Lower leg skin (tissue), 3 donors: Measurements from ENCODE around the gene STARD13.

Experiments used
- POLR2A ChIP-seq, 2 donors: fragments of 450-650 bp; IDR thresholded peaks; one replicate each; pipeline ENCODE4 v1.6.1; 2016 to 2017; ENCODE audit warnings: antibody characterized with exemption in 2 of 2, mild to moderate bottlenecking in 1 of 2, moderate library complexity in 1 of 2
- TF ChIP-seq, protein P1 (sequence below), 3 donors: fragments of 450-650 bp; IDR thresholded peaks; one replicate each; pipeline ENCODE4 v1.5.1; 2016; ENCODE audit warnings: antibody characterized with exemption in 3 of 3, mild to moderate bottlenecking in 3 of 3, moderate library complexity in 2 of 3

DNA sequence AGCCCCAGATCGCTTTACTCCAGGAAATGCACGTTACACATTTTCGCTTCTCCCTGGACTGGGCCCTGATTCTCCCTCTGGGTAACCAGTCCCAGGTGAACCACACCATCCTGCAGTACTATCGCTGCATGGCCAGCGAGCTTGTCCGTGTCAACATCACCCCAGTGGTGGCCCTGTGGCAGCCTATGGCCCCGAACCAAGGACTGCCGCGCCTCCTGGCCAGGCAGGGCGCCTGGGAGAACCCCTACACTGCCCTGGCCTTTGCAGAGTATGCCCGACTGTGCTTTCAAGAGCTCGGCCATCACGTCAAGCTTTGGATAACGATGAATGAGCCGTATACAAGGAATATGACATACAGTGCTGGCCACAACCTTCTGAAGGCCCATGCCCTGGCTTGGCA, 224.7 kb downstream of the STARD13 start:
- TF ChIP-seq, protein P1, sequence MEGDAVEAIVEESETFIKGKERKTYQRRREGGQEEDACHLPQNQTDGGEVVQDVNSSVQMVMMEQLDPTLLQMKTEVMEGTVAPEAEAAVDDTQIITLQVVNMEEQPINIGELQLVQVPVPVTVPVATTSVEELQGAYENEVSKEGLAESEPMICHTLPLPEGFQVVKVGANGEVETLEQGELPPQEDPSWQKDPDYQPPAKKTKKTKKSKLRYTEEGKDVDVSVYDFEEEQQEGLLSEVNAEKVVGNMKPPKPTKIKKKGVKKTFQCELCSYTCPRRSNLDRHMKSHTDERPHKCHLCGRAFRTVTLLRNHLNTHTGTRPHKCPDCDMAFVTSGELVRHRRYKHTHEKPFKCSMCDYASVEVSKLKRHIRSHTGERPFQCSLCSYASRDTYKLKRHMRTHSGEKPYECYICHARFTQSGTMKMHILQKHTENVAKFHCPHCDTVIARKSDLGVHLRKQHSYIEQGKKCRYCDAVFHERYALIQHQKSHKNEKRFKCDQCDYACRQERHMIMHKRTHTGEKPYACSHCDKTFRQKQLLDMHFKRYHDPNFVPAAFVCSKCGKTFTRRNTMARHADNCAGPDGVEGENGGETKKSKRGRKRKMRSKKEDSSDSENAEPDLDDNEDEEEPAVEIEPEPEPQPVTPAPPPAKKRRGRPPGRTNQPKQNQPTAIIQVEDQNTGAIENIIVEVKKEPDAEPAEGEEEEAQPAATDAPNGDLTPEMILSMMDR (IDR thresholded peaks at IDR 0.05), result no peak
- TF ChIP-seq POLR2A (IDR thresholded peaks at IDR 0.05), result no peak
